Heart left ventricle (tissue), 16 donors: ENCODE measurements around the gene MBD3L2B. TPM values are rescaled to one million over a fixed set of nuclear protein-coding genes. Genes with fewer than 3 reads are reported as not detected.
"Not testable (repeated sequence)": the region's sequence is repeated elsewhere in the genome, so short reads cannot be mapped to it uniquely, and the experiment has no call there.

ENCODE experiments used
- ATAC-seq, 4 donors: fragments of 200-7000 bp; cut with Tn5 transposase; one replicate each; pipeline ENCODE4 v1.9.1; 2020 to 2022; ENCODE audit warnings: moderate library complexity in 4 of 4, mild to moderate bottlenecking in 3 of 4, moderate number of reproducible peaks in 1 of 4
- DNase-seq, 5 donors: peaks; one replicate each; pipeline ENCODE4 v3.0.0-alpha.2; 2020
- H3K27ac ChIP-seq, 12 donors: fragments of 200-600 bp; sonication (generic) in 4 of 12; one replicate each; pipeline versions ENCODE4 v1.5.0 to v1.8.0; 2016 to 2022; ENCODE audit warnings: mild to moderate bottlenecking in 2 of 12
- H3K27me3 ChIP-seq, 9 donors: fragments of 200-600 bp; sonication (generic) in 2 of 9; one replicate each; pipeline versions ENCODE4 v1.5.1 to v1.8.0; 2016 to 2022; ENCODE audit warnings: mild to moderate bottlenecking in 3 of 9
- H3K36me3 ChIP-seq, 9 donors: fragments of 200-600 bp; sonication (generic) in 2 of 9; one replicate each; pipeline versions ENCODE4 v1.5.0 to v1.8.0; 2018 to 2022; ENCODE audit warnings: mild to moderate bottlenecking in 2 of 9
- H3K4me1 ChIP-seq, 12 donors: fragments of 200-600 bp; sonication (generic) in 4 of 12; one replicate each; pipeline versions ENCODE4 v1.5.0 to v1.8.0; 2016 to 2022; ENCODE audit warnings: mild to moderate bottlenecking in 3 of 12
- H3K4me3 ChIP-seq, 12 donors: fragments of 200-600 bp; sonication (generic) in 4 of 12; one replicate each; pipeline versions ENCODE4 v1.5.0 to v1.8.0; 2017 to 2022; ENCODE audit warnings: mild to moderate bottlenecking in 9 of 12, moderate library complexity in 4 of 12
- H3K9me3 ChIP-seq, 12 donors: fragments of 200-600 bp; sonication (generic) in 4 of 12; one replicate each; pipeline versions ENCODE4 v1.5.0 to v1.8.0; 2016 to 2022; ENCODE audit warnings: mild to moderate bottlenecking in 1 of 12
- CTCF ChIP-seq, 12 donors: fragments of 200-600 bp; sonication (generic) in 4 of 12; IDR thresholded peaks; one replicate each; pipeline versions ENCODE4 v1.5.0 to v1.8.0; 2018 to 2022; ENCODE audit warnings: antibody characterized with exemption in 12 of 12, mild to moderate bottlenecking in 5 of 12
- POLR2A ChIP-seq, 2 donors: fragments of 450-650 bp; IDR thresholded peaks; one replicate each; pipeline ENCODE4 v1.6.1; 2017; ENCODE audit warnings: antibody characterized with exemption in 2 of 2, mild to moderate bottlenecking in 2 of 2, moderate library complexity in 2 of 2
- WGBS, 4 donors: extraction: QIAGEN DNeasy Blood & Tissue Kit in 2 of 4; methylation state at CpG; one replicate each; pipeline versions ENCODE4 v1.1.5 to v1.1.7; 2013 to 2018; 5-methylcytosine and 5-hydroxymethylcytosine counted together
- intact Hi-C, 10 donors: fragments of 100-400 bp; cut with DNase I; formaldehyde crosslinking; loops; one replicate each; pipeline versions ENCODE4 v1.11.1 to v1.14.2; 2022
- polyA plus RNA-seq, 2 donors: library from polyadenylated mRNA; stranded (reverse); fragments of 200-250 nt; gene quantifications; one replicate each; pipeline ENCODE4 v1.2.3, GENCODE V29; 2013
- total RNA-seq, 9 donors: library from RNA; depleted of rRNA in 2 of 9; stranded (reverse); fragments of >200 nt in 2 of 9; fragmentation: NEBNext Ultra II Directional in 3 of 9; extraction: Animal tissue kit (Norgen Biotek cat#: 25700) in 3 of 9; gene quantifications; one replicate each; pipeline versions ENCODE4 v1.1.0 to v1.2.4, GENCODE V29; 2016 to 2023
- donor health status: ischemic (EF 13 %, LVEDD 7.1; RV severe dilation, severe dysfunction).
- donor health status: healthy with polysubstance abuse.
- donor health status: DM: no; HTN: yes; CAD: no.
- donor health status: DM: no; HTN: no; CAD: no.
- donor health status: ischemic (EF 25% LVEDD 6.9; RV normal size, moderate dysfunction).
- donor health status: ischemic (EF 25% LVEDD 5.7; RV mildly dilated, moderate dysfunction).
- donor health status: healthy.
- donor health status: DM: yes; HTN: yes; CAD: no.
- donor health status: ischemic (EF 35%, LVEDD 5.7; RV mildly dilated, moderate dysfunction).
- donor health status: nonischemic (EF 11% LVEDD 7.7; RV severe dilation, severe dysfunction).
- donor health status: DM: yes; HTN: yes; CAD: no.
- donor health status: PGD.
- donor health status: ischemic (EF 29% LVEDD 5.4; RV normal size, mild dysfunction).
- donor health status: nonischemic (EF 23%, LVEDD 6.1; RV moderate dilation, normal function).

MBD3L2B gene
- total and polyA plus RNA-seq, 11 donors, result not detected

- Histone ChIP-seq H3K4me1 (peaks cover 0 to 15% (median 9%) of the 10 kb centered on the region in 12 donors), H3K36me3 (peaks cover 0 to 22% (median 20%) of the 10 kb centered on the region in 9 donors), H3K27ac (no peak overlapping the region), H3K4me3 (no peak overlapping the region), H3K9me3 (peaks cover 0 to 9% (median 0%) of the 10 kb centered on the region in 12 donors), H3K27me3 (no peaks in the 10 kb centered on the region)
- TF ChIP-seq POLR2A (IDR thresholded peaks at IDR 0.05) (no peak), CTCF (IDR thresholded peaks at IDR 0.05) (no peak)
- WGBS, 4 donors, result 85 to 93% (median 88%) methylated on average over 2 of the region's 2 CpGs
- intact Hi-C loops, result loop anchor here in 1 of 10 donors (5.0 to 10.0 kb wide), 2 partner anchors 560 to 1767 kb away; partner anchors contain the start of genes MBD3L1, PET100, XAB2 and ZNF558
- no peak for ATAC-seq
- no peak for DNase-seq
Observed at GRCh38 chr19:7067716-7068115, 46.5 kb upstream of the MBD3L2B start.

- TF ChIP-seq CTCF (IDR thresholded peaks at IDR 0.05), result peak in 4 of 12 donors; percentile 14 to 35 (median 24)
- DNase-seq, result peak in 1 of 5 donors; percentile 29
- peaks cover 0 to 15% (median 9%) of the 10 kb centered on the region in 12 donors for H3K4me1 ChIP-seq
- H3K27ac ChIP-seq, H3K27me3 ChIP-seq, ATAC-seq, H3K9me3 ChIP-seq, H3K4me3 ChIP-seq: not testable (repeated sequence)
- peaks cover 0 to 16% (median 14%) of the 10 kb centered on the region in 9 donors for H3K36me3 ChIP-seq
- WGBS, 4 donors, result 40 to 46% (median 43%) methylated on average over 10 to 13 of the region's 13 CpGs
- intact Hi-C loops, result loop anchor here in 1 of 10 donors (5.0 to 10.0 kb wide), 2 partner anchors 560 to 1768 kb away; partner anchors contain the start of genes MBD3L1, PET100, XAB2 and ZNF558
Observed at GRCh38 chr19:7067122-7067521, 45.9 kb upstream of the MBD3L2B start.

- Histone ChIP-seq H3K4me3 (no peak overlapping the region), H3K27ac (no peak overlapping the region), H3K27me3 (no peaks in the 10 kb centered on the region), H3K4me1 (no peaks in the 10 kb centered on the region), H3K36me3 (no peaks in the 10 kb centered on the region), H3K9me3 (peaks cover 0 to 6% (median 0%) of the 10 kb centered on the region in 12 donors)
- TF ChIP-seq POLR2A (IDR thresholded peaks at IDR 0.05) (no peak), CTCF (IDR thresholded peaks at IDR 0.05) (no peak)
- intact Hi-C loops, result loop anchor here in 1 of 10 donors (10.0 kb wide), 1 partner anchor 1771 kb away; the partner anchor contains the start of genes MBD3L1 and ZNF558
- DNase-seq, result no peak
- WGBS, 4 donors, result 89 to 95% (median 92%) methylated on average over 9 of the region's 9 CpGs
- ATAC-seq, result no peak
Observed at GRCh38 chr19:7063764-7064418, 42.7 kb upstream of the MBD3L2B start.

- intact Hi-C loops, result loop anchor here in 1 of 10 donors (10.0 kb wide), 1 partner anchor 1771 kb away; the partner anchor contains the start of genes MBD3L1 and ZNF558
- 71 to 76% (median 74%) methylated on average over 4 of the region's 4 CpGs for WGBS, 4 donors
- H3K4me3 ChIP-seq, result no peak overlapping the region
Observed at GRCh38 chr19:7063339-7063738, 42.1 kb upstream of the MBD3L2B start.

GRCh38 chr19:7059977-7060376 lies 38.7 kb upstream of the MBD3L2B start:
- WGBS, 4 donors, result 39 to 68% (median 61%) methylated on average over 1 to 2 of the region's 2 CpGs
- not testable (repeated sequence) for H3K4me3 ChIP-seq, H3K36me3 ChIP-seq, H3K9me3 ChIP-seq, ATAC-seq, H3K4me1 ChIP-seq, DNase-seq, H3K27ac ChIP-seq, H3K27me3 ChIP-seq
- intact Hi-C loops, result loop anchor here in 1 of 10 donors (10.0 kb wide), 1 partner anchor 1775 kb away; the partner anchor contains the start of genes MBD3L1 and ZNF558

More at GRCh38 chr19:7063339-7063738, 42.1 kb upstream of the MBD3L2B start:
- Histone ChIP-seq H3K4me1 (no peaks in the 10 kb centered on the region), H3K27ac (no peak overlapping the region), H3K9me3 (peaks cover 0 to 6% (median 0%) of the 10 kb centered on the region in 12 donors), H3K27me3 (no peaks in the 10 kb centered on the region), H3K36me3 (no peaks in the 10 kb centered on the region)
- no peak for TF ChIP-seq POLR2A (IDR thresholded peaks at IDR 0.05)
- TF ChIP-seq CTCF (IDR thresholded peaks at IDR 0.05), result no peak
- ATAC-seq (no peak), DNase-seq (no peak)

- H3K27ac ChIP-seq, H3K36me3 ChIP-seq, H3K9me3 ChIP-seq, intact Hi-C loops, H3K27me3 ChIP-seq, H3K4me1 ChIP-seq, H3K4me3 ChIP-seq, DNase-seq, ATAC-seq: not testable (repeated sequence)
- WGBS, 4 donors, result no CpG with 5 or more reads among the region's 8 CpGs
Observed at GRCh38 chr19:7058576-7058975, 37.3 kb upstream of the MBD3L2B start, which contains the start of gene MBD3L3. Gene MBD3L3 (minus strand): TSS chr19:7058676. CDS start chr19:7058605, 71 bp downstream.

GRCh38 chr19:7056371-7056770 lies 35.1 kb upstream of the MBD3L2B start:
- H3K27ac ChIP-seq, ATAC-seq, H3K36me3 ChIP-seq, H3K4me1 ChIP-seq, DNase-seq, H3K9me3 ChIP-seq, H3K27me3 ChIP-seq, H3K4me3 ChIP-seq, intact Hi-C loops: not testable (repeated sequence)
- WGBS, 4 donors, result 81 to 86% (median 83%) methylated on average over 7 to 9 of the region's 16 CpGs
